HEK293T (cell line): ENCODE results near the gene STXBP5.
A peak's percentile ranks its signal among the peaks of the same experiment; 100 is the strongest.

Experiments used
- CTCF ChIA-PET: fragments of 350-600 bp; formaldehyde crosslinking; extraction: SDS; loops from one replicate; lab custom pipeline; 2021; ENCODE audit warnings: antibody characterized with exemption, inconsistent platforms; lab: Yijun Ruan, JAX
- POLR2A ChIA-PET: fragments of 350-600 bp; formaldehyde crosslinking; extraction: SDS; loops from one replicate; lab custom pipeline; 2020; ENCODE audit warnings: antibody characterized with exemption, inconsistent platforms; lab: Yijun Ruan, JAX
- DNase-seq: peaks from one replicate; pipeline ENCODE4 v3.0.0; 2012; ENCODE audit warnings: mixed read lengths; ENCODE audit errors: extremely low spot score
- ARNT ChIP-seq: fragments of 450-650 bp; IDR thresholded peaks from 2 replicates; pipeline ENCODE4 v1.6.1; 2017; ENCODE audit warnings: mild to moderate bottlenecking
- BHLHE40 ChIP-seq: fragments of 450-650 bp; IDR thresholded peaks from 2 replicates; pipeline ENCODE4 v1.6.1; 2016; ENCODE audit warnings: mild to moderate bottlenecking, moderate library complexity, borderline replicate concordance
- CTBP1 ChIP-seq: fragments of 450-650 bp; IDR thresholded peaks from 2 replicates; pipeline ENCODE4 v1.6.1; 2016; ENCODE audit warnings: borderline replicate concordance
- ELF4 ChIP-seq: fragments of 450-650 bp; IDR thresholded peaks from 2 replicates; pipeline ENCODE4 v1.6.1; 2017; ENCODE audit warnings: antibody characterized with exemption
- FOXA1 ChIP-seq: fragments of 450-650 bp; IDR thresholded peaks from 2 replicates; pipeline ENCODE4 v1.6.1; 2016; ENCODE audit warnings: mild to moderate bottlenecking
- FOXK2 ChIP-seq: fragments of 450-650 bp; IDR thresholded peaks from 2 replicates; pipeline ENCODE4 v1.6.1; 2016; ENCODE audit warnings: mild to moderate bottlenecking
- FOXM1 ChIP-seq: fragments of 450-650 bp; IDR thresholded peaks from 2 replicates; pipeline ENCODE4 v1.6.1; 2017; ENCODE audit warnings: mild to moderate bottlenecking, borderline replicate concordance
- HDGF ChIP-seq: fragments of 450-650 bp; IDR thresholded peaks from 2 replicates; pipeline ENCODE4 v1.6.1; 2017; ENCODE audit warnings: antibody characterized with exemption, borderline replicate concordance
- L3MBTL2 ChIP-seq: fragments of 450-650 bp; conservative IDR thresholded peaks from 2 replicates; pipeline ENCODE4 v1.6.1; 2016; ENCODE audit warnings: mild to moderate bottlenecking
- LEF1 ChIP-seq: fragments of 450-650 bp; IDR thresholded peaks from 2 replicates; pipeline ENCODE4 v1.6.1; 2017; ENCODE audit warnings: mild to moderate bottlenecking, borderline replicate concordance
- NFRKB ChIP-seq: fragments of 450-650 bp; IDR thresholded peaks from 2 replicates; pipeline ENCODE4 v1.6.1; 2016; ENCODE audit warnings: mild to moderate bottlenecking, moderate library complexity
- PKNOX1 ChIP-seq: fragments of 450-650 bp; IDR thresholded peaks from 2 replicates; pipeline ENCODE4 v1.6.1; 2016
- SP1 ChIP-seq: fragments of 450-650 bp; IDR thresholded peaks from 2 replicates; pipeline ENCODE4 v1.6.1; 2017
- SUZ12 ChIP-seq: fragments of 450-650 bp; IDR thresholded peaks from 2 replicates; pipeline ENCODE4 v1.6.1; 2016; ENCODE audit warnings: mild to moderate bottlenecking
- TARDBP ChIP-seq: fragments of 450-650 bp; IDR thresholded peaks from 2 replicates; pipeline ENCODE4 v1.6.1; 2016
- ZNF384 ChIP-seq: fragments of 450-650 bp; IDR thresholded peaks from 2 replicates; pipeline ENCODE4 v1.6.1; 2016

Gene STXBP5

DNA sequence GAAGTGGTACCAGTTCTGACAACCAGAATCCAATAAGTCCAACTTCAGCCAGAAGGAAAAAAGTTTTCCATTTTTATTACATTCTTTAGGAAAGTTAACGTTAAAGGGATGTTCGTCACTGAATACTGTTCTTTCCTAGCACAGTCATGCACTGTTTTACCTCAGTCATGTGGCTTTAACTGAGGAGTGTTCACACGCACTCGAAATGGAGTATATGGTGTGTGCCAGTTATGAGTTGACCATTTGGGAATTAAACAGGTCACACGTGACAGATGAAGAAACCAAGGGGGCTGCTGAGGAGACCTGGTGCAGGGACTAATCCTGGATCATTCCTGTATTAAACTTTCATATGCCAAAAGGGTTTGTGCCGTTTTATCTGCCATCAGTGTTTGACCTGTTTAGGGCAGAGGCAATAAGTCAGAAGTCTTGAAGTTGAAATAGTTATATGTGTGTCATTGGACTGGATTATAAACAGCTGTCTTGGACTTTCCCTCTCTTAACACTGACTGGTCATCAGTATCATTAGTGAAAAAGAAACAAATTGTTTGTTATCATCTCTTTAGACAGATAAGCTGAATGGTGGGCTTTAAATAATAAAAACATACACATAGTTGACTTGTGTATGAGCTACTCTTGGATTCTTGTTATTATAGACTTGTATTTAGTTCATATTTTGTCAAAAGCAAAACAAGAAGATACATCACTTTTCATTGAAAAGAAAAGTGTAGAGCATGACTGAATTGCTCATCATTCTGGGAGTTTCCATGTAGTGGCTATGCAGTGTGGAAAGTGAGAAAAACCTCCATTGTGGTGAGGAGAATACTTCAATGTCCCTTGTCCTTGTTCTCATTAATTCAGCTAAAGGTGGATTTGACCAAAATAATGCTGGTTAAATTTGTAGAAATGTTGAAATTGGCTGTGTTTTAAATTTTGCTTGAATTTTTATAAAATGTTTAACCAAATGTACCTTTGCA is 180.8 kb downstream of the STXBP5 start:
- TF ChIP-seq FOXM1 (no peak), SP1 (no peak), TARDBP (no peak), CTBP1 (no peak), FOXK2 (no peak), NFRKB (no peak), HDGF (no peak), PKNOX1 (no peak), SUZ12 (no peak), FOXA1 (no peak), BHLHE40 (no peak), ELF4 (no peak), ARNT (no peak), ZNF384 (no peak)
- DNase-seq, result no peak
- CTCF ChIA-PET, result interaction anchor here (0.6 kb wide), 2 partner anchors 836 to 1002 kb away, joined by 3 read pairs; no protein-coding TSS in a partner anchor
- POLR2A ChIA-PET, result no interaction called here

DNA sequence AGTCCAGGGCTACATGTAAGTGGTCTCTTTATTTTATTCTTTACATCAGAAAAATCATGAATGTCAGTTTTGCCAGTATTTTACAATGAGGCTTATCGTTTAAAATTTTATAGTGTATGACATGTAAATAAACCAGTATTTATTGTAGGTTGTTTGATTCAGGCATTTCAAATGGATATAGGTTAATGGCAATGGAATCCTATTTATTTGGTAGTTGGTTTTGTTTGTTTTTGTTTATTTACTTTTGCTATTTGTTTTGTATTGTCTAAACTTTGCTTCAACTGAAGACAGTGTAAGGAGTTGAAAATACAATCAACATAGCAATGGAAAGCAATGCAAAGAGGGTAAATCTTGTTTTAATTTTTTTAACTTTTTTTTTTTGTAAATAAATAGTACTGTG is 185.2 kb downstream of the STXBP5 start:
- CTCF ChIA-PET, result no interaction called here
- DNase-seq, result no peak
- POLR2A ChIA-PET, result no interaction called here
- TF ChIP-seq FOXK2 (no peak), SP1 (no peak), LEF1 (no peak), L3MBTL2 (no peak), FOXA1 (no peak), PKNOX1 (no peak)

- TF ChIP-seq ARNT, result no peak
- no peak for TF ChIP-seq TARDBP
- TF ChIP-seq ELF4, result no peak
- no peak for TF ChIP-seq ZNF384
- no peak for TF ChIP-seq SP1
- no peak for TF ChIP-seq FOXK2
- TF ChIP-seq SUZ12, result no peak
- TF ChIP-seq CTBP1, result no peak
- no peak for TF ChIP-seq HDGF
- no peak for TF ChIP-seq PKNOX1
- no peak for TF ChIP-seq FOXA1
- no peak for TF ChIP-seq BHLHE40
- TF ChIP-seq FOXM1, result no peak
- no peak for TF ChIP-seq LEF1
- POLR2A ChIA-PET, result no interaction called here
- DNase-seq, result peak; percentile 23
- CTCF ChIA-PET, result no interaction called here
These were observed 186.8 kb downstream of the STXBP5 start for GRCh38 chr6:147390909-147391536.

GRCh38 chr6:147392917-147393625 is 188.9 kb downstream of the STXBP5 start:
- CTCF ChIA-PET, result no interaction called here
- POLR2A ChIA-PET, result no interaction called here
- TF ChIP-seq BHLHE40 (no peak), SP1 (no peak), FOXA1 (no peak), L3MBTL2 (no peak), PKNOX1 (no peak), ELF4 (no peak), FOXM1 (no peak), TARDBP (no peak), CTBP1 (no peak), HDGF (no peak), FOXK2 (no peak), ARNT (no peak), LEF1 (no peak), NFRKB (no peak), ZNF384 (no peak), SUZ12 (no peak)
- DNase-seq, result no peak

DNA sequence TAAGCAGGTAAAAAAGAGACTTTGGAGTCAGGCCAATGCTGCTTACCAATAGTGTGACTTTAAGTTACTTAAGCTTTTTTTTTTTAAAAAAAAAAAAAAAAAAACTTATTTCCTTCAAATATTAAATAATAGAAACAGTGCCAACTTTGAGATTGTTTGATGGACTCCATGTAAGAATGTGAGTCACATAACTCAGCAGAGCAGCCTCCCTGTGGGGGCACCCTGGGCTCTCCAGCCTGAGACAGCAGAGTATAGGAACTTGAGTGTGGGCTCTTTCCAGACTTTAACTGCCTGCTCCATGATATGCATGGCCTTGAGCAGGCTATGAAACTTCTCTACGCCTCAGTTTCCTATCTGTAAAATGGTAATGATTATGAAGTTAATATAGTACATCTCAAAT is 190.9 kb downstream of the STXBP5 start:
- TF ChIP-seq ELF4 (no peak), L3MBTL2 (no peak), FOXA1 (no peak), NFRKB (no peak), ZNF384 (no peak), PKNOX1 (no peak), TARDBP (no peak), HDGF (no peak), SP1 (no peak), SUZ12 (no peak), BHLHE40 (no peak), LEF1 (no peak), FOXM1 (no peak), FOXK2 (no peak)
- ChIA-PET POLR2A (no interaction called here), CTCF (no interaction called here)
- no peak for DNase-seq
